ENCODE measurements around the gene ADCY1.

ADCY1 gene

GRCh38 chr7:45654341-45654740 is 80.2 kb downstream of the ADCY1 start:
- FAIRE-seq = no peak

- FAIRE-seq = no peak
Measured at GRCh38 chr7:45655539-45655938, 81.4 kb downstream of the ADCY1 start.

- FAIRE-seq = no peak
Measured at GRCh38 chr7:45656431-45656830, 82.3 kb downstream of the ADCY1 start.

- no peak for FAIRE-seq
Measured at GRCh38 chr7:45657136-45657889, 83.1 kb downstream of the ADCY1 start.

GRCh38 chr7:45657890-45658715 is 83.9 kb downstream of the ADCY1 start:
- FAIRE-seq = no peak

GRCh38 chr7:45658716-45659495 is 84.7 kb downstream of the ADCY1 start:
- FAIRE-seq = no peak

DNA sequence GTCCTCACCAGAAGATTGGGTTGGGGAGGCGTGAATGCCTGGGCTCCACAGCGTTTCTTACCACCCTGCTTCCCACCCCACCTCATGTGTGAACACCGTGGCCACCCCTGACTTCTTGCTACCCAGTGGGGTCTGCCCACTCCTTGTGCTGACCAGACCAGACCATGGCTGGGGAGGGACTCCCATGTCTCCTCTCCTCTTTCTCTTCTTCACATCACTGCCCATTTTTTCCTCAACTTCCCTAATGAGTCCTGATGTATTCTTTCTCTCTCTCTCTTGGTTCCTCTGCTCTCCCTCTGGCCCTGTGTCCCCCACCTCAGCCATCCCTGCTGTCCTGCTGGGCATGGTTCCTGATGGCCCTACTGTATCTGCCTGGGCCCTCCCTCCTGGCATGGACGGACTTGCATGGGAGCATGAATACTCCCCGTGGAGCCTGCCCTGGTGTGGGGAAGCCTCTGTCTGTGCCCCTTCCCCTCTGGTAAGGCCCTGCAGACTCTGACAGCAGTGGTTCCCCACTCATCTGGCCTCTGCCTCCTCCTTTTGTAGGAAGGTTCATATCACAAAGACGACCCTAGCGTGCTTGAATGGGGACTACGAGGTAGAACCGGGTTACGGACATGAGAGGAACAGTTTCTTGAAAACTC is 85.5 kb downstream of the ADCY1 start:
- no peak for FAIRE-seq

GRCh38 chr7:45660201-45660900 is 86.2 kb downstream of the ADCY1 start:
- FAIRE-seq = no peak

DNA sequence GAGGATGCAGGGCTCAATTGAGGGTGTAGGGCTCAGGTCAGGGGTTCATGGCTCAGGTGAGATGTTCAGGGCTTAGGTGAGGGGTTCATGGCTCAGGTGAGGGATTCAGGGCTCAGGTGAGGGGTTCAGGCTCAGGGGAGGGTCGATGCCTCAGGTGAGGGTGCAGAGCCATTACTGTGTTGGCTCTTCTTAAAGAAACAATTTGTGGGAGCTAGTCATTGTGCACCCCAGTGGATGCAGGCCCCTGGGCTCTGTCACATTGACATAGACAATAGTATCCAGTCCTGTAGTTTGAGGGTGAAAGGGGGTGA is 86.7 kb downstream of the ADCY1 start:
- FAIRE-seq = no peak

DNA sequence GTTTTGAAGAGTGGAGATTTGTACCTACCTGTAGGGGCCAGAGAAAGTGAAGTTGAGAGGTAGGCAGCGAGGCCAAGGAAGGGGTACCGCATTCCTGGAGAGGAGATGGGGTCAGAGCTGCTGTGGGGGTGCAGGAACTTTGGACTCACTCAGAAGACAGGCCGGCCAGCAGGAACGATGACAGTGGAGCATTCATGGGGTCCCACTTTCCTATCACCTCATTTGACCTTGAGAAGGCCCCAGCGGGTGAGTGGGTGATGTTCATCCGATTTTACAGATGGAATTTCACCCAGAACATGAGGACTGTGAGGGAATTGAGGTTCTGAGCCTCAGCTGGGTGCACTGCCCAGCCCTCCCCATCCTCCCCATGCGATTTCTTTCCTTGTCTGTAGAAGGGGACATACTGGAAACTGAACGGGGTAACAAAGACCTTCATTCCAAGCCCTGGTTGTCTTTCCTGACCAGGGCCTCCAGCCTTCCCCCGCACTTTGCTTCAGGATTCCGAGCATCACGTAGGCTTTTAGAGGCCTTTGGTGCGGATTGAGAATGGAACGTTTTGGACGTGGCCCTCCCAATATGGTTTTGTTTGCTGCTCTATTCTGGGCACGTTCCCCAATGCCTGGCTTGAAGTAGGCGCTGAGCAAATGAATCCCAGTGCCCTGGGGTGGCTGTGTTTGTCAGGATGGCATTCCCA is 87.3 kb downstream of the ADCY1 start:
- no peak for FAIRE-seq

GRCh38 chr7:45662018-45662417 is 87.8 kb downstream of the ADCY1 start:
- FAIRE-seq = no peak

DNA sequence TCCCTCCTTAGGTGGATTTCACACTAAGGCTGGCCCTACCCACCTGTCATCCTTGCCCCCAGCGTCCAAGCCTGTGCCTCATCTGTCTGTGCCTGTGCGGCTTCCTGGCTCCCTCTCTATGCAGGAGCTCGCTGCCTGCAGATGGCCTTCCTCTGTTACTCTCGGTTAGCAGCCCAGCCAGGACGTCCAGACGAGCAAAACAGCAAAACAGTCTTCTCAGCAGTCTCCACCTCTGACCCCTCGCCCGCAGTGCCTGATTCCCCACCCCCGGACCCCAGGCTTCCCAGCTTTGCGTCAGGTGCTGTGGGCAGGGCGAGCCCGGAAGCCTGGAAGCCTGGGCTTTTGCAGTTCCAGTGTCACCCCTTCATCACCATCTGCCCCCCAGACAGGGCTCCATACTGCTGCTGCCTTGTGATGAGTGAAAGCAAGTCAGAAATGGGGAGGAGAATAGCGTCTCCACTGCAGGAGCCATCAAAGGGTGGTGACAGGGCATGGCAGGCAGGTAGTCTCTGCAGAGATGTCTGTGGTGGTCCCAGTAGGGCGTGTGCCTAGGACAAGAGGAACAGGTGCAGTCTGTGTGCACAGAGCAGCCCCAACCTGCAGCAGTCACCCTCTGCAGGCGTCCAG is 88.5 kb downstream of the ADCY1 start:
- no peak for FAIRE-seq

- no peak for FAIRE-seq
Measured at GRCh38 chr7:45663167-45663921, 89.2 kb downstream of the ADCY1 start.

- FAIRE-seq = no peak
Measured at GRCh38 chr7:45663965-45664633, 89.9 kb downstream of the ADCY1 start.

DNA sequence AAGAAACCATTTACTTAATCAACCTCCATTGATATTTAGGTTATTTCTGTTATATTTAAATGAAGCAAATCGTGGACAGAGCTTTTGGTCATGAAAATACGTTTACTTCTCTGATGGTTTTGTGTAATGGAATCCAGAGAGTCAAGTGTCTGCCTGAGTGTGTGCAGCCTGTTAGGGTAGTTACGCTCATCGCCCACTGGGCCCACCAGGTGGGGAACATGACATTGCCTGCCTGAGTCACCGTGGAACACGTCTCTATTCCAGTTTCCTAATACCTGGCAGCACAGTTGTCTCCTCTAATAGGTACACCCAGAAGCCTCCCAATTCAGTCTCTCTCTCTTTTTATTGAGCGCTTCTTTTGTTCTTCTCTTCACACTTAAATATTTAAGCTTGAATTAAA is 91.0 kb downstream of the ADCY1 start:
- no peak for FAIRE-seq

DNA sequence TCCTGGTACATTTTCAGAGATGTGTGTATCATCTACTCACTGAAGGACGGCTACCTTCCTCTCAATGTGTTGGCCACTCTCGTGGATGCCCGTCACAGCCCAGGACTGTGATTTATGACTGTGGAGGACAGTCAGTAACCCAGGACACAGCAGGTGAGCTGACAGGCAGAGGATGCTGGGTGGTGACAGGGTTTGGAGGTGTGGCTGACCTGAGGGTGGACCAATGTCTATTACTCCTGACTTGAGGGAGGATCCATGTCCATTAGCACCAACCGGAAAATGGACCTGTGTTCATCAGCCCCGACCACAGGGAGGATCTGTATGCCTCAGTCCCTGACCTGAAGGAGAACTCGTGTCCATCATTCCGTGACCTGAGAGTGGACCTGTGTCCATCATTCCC is 96.1 kb downstream of the ADCY1 start:
- FAIRE-seq = no peak

DNA sequence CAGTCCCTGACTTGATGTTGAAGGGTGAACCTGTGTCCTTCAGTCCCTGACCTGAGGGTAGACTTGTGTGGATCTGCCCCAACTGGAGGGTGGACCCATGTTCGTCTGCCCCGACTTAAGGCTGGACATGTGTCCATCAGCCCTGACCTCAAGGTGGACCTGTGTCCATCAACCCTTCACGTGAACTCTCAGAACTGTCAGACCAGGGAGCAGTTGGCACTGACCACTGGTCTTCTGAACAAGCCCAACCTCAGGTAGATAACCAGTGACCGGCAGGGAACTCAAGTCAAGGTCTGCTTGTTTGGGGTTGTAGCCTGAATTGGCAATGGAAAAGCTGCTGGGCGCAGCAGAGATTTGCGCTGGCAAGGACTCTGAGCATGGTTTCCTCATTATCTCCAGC is 96.5 kb downstream of the ADCY1 start:
- no peak for FAIRE-seq

DNA sequence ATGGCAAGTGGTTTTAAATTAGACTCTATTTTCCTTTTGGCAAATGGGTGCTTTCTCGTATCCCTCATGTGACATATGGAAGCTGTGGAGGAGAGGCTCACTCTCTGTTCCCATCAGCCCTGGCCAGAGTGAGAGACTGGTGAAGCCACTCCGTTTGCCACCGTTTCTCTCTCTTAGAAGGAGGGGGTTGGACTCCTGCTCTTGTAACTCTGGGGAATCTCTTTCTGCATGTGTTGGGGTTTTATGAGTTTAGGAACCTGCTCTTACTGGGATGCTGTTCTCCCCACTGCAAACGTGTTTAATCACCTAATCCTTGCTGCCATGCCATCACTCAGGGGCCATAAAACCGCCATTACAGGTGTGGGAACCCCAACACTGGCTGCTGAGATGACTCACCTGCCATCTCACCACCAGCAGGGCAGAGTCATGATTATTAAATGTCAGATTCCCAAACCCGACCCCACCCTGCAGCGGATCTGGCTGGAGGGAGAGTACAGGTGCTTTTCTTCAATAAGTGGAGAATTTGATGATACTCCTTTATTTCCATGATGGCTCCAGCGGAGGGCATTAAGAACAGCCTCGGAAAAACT is 103.2 kb downstream of the ADCY1 start:
- FAIRE-seq = no peak

DNA sequence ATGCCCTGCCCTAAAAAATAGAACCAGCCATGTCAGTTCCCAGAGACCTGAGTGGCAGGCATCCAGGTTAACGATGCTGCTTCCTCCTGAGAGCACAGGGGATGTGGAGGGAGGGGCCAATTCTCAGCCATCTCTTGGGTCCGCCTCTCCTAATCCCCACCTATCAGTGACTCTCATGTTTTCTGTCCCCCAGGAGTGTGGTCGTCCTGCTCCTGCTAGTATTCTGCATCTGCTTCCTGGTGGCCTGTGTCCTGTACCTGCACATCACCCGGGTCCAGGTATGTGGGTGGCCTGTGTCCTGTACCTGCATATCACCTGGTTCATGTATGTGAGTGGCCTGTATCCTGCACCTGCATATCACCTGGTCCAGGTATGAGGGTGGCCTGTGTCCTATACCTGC is 105.3 kb downstream of the ADCY1 start:
- no peak for FAIRE-seq

GRCh38 chr7:45680776-45681175 is 106.6 kb downstream of the ADCY1 start:
- FAIRE-seq = no peak
